PC-9 (cell line): ENCODE data around the gene PDGFD.

Experiments
- EZH2 ChIP-seq: fragments of 200-600 bp; sonication (generic); IDR thresholded peaks from 2 replicates; pipeline ENCODE4 v1.8.0; 2017; ENCODE audit warnings: antibody characterized with exemption, low read depth
- TF ChIP-seq, protein P1 (sequence below): fragments of 200-600 bp; sonication (generic); conservative IDR thresholded peaks from 2 replicates; pipeline ENCODE4 v1.6.1; 2017; ENCODE audit warnings: mixed run types, antibody characterized with exemption, mild to moderate bottlenecking, moderate library complexity

DNA sequence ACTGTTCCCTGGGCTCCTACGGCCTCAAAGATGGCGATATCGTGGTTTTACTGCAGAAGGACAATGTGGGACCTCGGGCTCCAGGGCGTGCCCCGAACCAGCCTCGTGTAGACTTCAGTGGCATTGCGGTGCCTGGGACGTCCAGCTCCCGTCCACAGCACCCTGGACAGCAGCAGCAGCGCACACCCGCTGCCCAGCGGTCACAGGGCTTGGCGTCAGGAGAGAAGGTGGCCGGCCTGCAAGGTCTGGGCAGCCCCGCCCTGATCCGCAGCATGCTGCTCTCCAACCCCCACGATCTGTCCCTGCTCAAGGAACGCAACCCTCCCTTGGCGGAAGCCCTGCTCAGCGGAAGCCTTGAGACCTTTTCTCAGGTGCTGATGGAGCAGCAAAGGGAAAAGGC lies 127.0 kb downstream of the PDGFD start:
- TF ChIP-seq, protein P1, sequence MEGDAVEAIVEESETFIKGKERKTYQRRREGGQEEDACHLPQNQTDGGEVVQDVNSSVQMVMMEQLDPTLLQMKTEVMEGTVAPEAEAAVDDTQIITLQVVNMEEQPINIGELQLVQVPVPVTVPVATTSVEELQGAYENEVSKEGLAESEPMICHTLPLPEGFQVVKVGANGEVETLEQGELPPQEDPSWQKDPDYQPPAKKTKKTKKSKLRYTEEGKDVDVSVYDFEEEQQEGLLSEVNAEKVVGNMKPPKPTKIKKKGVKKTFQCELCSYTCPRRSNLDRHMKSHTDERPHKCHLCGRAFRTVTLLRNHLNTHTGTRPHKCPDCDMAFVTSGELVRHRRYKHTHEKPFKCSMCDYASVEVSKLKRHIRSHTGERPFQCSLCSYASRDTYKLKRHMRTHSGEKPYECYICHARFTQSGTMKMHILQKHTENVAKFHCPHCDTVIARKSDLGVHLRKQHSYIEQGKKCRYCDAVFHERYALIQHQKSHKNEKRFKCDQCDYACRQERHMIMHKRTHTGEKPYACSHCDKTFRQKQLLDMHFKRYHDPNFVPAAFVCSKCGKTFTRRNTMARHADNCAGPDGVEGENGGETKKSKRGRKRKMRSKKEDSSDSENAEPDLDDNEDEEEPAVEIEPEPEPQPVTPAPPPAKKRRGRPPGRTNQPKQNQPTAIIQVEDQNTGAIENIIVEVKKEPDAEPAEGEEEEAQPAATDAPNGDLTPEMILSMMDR: no peak
- TF ChIP-seq EZH2: no peak
